GM21619 (cell line): ENCODE measurements around the gene TERB1.

Source experiments
- ATAC-seq: cut with Tn5 transposase; IDR thresholded peaks from one replicate; pipeline ENCODE4 v1.9.1; 2021; ENCODE audit not compliant: unreplicated experiment

The TERB1 gene

DNA sequence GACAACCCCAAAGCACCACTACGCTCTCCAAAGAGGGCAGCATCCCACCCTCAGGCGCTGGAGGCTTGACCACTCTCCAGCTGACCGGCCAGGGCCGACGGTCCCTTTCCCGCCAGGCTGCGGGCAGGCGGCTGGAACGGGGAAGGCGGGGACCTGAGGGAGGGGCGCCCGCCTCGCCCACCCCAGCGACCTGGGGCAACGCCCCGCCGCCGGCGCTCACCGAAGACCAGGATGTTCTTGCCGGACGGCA, 50.4 kb downstream of the TERB1 start:
- peak; percentile 2 for ATAC-seq

DNA sequence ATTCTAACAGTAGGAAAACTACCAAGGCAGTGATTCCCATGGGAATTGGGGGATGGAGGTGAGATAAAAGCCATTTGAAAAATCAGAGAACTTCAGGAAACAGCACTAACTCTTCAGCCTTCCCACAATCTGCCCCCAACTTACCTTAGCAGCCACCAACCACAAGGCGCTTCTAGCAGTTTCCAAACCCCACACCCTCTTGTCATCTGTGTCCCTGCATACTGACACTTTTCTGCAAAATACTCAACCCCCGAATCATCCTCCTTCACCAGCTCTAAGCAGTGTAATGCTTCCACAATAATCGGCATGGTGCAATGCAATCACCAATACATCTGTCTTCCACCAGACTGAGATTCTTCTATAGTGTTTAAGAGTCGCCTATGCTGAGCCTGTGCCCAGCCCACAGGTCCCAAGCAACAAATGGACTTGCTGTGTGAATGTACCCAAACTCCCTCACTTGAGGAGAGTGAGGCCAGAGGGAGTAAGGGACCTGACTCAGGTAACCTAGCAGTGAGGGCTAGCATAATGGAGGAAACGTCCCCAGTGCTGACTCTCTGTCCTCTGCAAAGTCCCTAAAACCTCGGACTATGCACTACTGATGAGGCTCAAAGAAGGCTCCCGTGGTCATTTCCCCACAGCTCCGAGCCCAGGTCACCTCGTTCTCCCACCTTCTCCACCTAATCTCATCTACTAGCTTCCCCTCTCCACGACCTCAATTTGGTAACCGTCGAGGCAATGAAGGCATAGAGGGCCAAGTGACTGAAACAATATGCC, 50.9 kb downstream of the TERB1 start:
- no peak for ATAC-seq

DNA sequence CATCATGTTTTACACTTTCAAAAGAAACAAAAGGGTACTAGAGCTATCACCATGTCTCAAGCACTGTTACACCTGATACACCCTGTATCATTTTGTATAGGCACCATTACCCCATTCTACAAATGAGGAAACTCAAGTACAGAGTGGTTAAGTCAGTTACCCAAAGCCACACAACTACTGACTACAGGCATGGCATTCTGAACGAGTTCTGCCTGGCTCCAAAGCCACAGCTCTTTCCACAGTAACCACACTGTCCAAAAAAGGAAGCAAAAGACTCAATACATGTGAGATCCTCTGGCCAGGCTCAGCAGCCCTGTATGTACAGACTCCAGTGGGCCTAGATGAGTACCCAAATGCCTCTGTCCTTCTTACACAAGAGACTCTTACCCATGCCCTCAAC, 54.7 kb downstream of the TERB1 start:
- ATAC-seq, result no peak

DNA sequence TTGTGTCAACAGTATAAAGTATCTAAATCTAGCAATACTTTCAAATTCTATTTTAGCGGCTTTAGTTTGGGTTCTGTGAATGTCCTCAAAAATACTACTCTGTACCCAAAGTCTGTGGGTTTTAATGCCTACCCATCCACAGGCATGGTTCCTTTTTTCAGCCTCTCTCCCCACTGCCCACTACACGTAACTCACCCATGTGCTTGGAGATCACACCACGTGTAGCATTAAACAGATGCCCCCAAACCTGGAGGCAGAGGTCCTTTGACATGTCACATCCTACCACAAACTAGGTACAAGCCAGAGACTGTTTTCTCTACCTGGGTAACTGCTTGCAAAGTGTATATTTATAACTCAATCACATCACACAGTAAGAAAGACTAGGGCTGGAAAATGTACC, 55.3 kb downstream of the TERB1 start:
- no peak for ATAC-seq

DNA sequence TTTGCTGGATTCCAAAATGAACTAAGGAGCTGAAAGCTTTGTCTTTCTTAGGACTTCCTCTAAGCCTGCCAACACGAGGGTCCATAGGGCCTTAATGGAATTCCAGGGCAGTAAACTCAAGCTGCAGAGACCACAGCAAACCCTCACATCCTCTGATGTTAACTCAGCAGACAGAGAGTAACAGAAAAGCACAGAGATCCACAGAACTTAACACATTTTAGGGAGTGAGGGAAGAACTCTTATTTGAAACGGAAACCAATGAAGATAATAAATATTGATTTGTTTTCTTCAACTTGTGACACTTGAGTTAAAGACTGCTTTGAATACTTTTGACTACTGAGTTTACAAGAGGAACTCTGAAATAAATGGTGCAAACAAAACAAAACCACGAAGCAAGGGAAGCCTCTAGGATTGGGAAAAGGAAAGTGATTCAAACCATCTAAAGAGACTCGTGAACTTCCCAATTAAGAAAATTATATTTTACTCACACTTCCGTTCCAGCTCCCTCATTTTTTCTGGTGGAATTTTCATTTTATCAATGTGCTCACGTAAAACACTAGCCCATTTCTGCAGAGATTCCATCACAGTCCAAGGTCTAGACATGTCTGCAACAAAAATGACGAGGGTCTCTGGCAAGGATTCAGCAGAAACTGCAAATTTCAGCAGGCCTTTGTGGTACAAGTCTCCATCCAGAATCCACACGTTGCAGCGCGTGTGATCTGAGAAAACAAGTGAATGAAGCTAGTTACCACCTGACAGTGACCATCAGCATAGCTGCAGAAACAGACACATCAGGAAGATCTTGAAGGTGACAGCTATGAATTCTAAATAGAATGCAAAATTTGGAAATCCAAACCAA, 59.2 kb downstream of the TERB1 start:
- ATAC-seq, result no peak

DNA sequence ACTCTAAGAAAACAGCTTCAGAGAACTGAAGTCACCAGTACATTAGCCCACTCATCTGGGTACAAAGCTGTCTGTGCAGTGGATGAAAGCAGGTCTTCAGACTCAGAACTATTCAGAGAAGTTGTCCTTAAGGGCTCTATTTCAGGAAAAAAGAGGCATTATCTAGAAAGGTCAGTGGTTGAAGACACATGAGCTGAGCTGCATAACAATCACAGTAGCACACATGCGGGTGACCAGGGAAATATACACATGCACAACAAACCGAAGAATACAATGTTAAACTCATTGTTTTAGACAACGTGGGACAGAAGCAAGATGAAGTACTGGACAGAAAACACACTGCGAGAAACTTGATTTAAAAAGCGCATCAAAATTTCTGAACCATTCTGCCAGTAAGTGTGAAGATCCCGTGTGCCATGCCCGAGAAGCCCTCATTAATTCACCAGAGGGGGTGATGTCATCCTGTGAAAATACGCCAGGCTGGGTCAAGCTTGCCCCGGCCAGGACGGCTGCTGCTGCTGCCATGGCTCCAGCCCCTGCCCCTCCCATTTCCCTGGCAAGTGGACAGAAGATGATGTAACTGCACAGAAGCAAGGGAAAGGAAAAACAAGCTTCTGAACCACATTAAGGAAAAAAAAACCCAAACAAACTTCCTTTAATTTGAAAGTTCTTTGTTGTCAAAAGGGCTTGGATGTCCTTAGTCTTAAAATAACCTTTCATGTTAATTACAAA, 60.0 kb downstream of the TERB1 start:
- no peak for ATAC-seq

DNA sequence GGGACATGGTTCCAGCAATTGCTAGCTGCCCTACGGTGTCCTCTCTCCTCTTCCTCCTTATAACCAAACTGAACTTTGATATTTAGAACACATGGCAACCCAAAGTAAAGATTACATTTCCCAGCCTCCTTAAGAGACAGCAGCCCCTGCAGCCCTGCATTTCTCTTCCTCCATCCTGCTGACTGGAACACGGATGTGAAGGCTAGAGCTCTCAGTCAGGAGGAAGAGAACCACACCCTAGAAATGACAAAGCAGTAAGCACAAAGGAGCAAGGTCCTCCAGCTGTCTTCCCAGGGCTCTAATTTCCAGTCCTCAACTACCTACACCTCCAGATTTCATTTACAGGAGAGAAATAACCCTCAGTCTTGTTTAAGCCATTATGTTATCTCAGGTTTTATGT, 60.9 kb downstream of the TERB1 start:
- ATAC-seq, result no peak

DNA sequence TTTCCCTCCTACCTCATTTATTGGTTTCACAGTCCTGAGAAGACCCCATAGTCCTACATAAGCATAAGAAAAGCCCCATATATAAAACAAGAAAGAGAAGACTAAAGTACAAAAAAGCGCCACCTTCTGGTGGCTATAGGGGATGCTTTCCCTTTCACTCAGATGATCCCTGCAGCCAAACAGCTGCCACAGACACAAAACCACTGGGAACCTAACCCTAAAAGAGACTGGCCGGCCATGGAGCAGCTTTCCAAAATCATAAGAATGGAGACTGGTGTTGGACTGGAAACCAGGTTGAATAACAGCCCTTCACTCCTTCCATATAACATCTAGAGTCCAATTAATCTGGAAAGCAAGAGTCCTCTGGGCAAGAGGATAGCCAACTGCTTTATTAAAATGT, 61.4 kb downstream of the TERB1 start:
- ATAC-seq, result no peak

DNA sequence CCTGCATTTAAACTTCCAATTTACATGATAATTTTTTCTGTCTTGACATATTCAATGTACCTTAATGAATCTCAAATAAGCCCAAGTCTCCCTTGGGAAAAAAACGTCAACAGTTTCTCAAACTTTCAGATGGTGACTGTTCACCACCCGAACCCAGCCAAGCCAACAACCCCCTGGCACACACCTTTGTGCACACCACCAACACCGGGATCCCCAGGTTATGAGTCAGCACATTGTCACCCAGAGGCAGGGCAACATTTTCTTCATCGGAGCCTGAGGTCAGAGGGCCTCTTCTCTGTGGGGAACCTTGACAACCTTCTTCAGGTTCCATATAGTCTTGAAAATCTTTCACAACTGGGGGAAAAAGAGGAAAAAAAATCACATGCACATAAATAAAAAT, 65.5 kb downstream of the TERB1 start:
- no peak for ATAC-seq

DNA sequence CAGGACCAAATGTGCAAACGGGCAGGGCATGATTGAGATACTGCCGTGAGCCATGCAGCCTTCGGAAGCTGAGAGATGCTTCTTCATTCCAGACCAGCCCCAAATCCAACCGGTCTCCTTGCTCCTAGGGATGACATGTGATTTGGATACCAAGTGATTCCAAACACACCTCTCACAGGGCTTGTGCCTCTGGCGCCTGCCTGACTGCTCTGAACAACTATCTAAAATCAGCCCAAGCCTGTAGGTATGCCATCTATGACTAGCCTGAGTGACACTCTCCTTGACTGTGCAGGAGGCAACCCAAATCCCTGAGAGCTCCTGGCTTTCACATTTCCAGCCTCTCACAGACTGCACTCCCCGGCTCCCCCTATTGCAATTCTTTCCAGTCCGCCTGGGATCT, 70.3 kb downstream of the TERB1 start:
- ATAC-seq, result no peak

DNA sequence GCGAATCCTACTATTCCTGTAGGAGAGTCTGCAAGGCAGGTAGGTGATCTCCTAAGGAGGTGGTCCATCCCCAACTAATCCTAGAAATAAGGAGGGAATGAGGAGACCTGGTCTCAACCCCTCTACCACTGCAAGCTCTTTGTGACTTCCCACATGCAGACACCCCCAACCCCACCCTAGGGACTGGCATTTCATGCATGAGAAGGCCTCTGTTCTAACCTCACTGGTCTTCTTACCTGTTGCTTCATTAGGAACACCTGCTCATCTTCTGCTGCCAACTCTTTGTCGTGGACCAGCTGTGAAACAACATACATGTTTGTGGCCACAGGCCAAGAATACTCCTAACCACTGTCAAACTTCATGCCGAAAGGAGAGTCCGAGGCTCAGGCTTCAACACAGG, 72.6 kb downstream of the TERB1 start:
- ATAC-seq, result no peak

DNA sequence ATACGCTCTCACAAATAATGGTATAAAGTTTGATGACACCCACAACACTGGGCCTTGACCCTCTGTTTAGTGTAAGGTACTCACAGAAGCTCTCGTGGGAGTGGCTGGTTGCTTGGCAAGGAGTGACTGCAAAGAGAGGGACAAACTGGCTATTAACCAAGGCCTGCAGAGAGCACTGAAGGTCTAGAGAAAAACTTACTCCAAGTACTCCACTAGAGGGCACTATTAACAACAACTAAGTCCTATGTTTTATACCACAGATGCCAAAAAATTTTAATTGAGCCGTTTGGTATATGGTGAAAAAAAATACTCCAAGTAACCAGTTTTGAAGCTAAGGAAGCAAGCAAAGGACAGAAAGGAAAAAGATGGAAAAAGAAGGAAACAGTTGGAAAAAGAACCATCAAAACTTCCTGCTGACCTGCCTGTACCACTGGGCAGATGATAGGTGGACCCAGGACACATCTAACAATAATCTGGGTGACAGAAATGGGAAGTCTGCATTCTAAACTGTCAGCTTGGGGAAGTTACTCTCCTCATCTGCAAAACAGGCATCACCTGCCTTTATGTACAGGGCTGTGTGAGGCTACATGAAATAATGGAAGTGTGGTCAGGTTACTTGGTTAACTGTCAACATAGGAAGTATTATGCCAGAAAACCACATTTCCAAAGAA, 73.1 kb downstream of the TERB1 start:
- ATAC-seq, result no peak

DNA sequence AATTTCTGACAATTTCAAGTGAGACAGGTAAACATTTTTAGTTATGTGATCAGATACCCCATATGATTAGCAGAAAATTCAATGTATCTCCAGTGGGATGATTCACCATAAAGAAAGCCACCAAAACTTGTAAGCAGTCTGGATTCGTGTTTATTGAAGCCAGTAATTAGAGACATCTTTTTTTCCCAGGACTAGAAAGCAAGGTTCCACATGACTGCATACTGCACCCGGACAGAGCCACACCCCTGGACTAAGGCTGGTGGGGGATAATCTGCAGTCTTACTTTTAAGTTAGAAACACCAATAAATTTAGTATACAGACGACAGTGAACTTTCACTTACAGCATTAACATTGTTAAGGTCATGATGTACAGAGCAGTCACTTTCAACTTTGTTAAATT, 80.6 kb downstream of the TERB1 start:
- no peak for ATAC-seq

DNA sequence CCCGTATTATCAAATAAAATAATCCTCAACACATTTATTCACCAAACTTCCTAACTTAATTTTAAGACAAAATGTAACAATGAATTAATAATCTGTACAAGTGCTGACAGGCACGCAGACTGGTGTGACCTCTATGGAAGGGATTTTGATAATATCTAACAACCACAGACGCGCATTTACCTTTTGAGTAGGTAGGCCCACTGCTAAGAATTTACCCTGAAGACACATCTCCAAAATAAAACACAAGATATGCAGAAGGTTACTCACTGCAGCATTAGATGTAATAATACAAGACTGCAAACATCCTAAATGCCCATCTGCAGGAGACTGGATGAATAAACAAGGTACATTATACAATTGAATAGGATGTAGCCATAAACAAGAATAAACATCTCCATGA, 82.1 kb downstream of the TERB1 start:
- ATAC-seq, result no peak

DNA sequence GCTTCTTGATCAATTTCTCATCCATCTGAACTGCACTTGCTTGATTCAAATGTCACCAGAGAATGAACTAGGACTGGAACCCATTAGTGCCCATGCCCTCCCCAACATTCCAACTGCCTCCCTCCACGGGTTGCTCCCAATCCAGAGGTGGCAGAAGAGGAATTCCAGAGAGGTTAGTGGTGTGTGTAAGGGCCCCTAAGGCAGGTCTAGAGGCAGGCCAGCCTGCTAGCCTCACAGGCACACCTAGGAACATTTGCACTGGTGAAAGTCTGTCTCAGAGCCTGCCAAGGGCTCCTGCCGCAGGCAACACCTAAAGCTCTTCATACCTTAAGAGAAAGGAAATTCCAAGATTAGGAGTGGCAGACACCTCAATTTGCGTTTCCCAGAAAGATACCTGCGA, 83.6 kb downstream of the TERB1 start:
- ATAC-seq, result no peak

DNA sequence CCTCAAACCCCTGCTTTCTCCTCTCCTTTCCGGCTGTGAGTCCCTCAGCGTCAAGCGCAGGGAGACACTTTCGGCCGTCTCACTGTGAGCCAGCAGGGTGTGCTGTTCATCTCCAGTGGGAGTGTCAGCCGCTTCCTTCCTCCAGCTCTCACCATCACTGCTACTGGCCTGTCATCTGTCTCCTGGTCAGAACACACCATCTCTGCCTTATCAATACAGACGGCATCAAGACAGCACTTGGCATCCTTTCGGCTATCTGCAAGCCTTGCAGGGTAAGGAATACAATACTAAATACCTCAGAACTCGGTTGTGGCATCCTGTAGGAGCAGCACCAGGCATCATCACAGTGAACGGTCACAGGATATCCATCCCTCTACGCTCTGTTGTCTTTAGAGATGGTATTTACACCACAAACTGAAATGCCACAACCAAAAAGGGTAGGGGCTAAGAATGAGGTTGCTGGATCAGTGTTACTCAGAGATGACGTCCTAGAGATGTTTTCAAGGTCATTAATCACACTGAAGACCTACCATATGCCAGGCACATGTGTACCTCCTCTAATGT, 84.2 kb downstream of the TERB1 start:
- no peak for ATAC-seq

DNA sequence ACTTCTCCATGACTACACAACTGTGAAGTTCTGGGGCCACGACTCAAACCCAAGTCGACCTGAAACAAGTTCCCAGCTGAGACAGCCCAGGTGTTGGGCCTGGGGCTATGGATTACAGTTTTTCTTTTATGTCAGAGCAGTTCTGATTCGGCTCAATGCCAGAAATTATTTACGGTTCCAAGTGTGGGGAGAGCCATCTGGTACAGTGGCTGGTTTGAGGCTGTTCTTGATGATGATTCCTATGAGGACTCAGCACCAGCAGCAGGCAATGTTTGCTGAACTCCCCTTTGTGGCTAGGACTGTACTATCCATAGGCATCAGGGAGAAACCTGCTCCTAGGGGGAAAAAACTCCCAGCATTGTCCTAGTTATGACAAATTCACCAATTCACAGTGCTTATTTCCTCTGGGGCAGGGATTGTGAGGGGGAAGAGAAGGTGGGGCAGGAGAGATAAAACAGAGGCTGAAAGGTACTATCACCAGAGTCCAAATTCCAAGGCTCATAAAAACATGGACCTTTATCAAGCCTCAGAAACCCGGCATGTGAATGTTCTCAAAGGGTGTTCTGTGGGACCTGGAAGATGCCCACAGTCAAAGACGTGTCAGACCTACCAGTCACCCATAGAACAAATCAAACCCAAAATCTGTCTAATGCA, 86.6 kb downstream of the TERB1 start:
- ATAC-seq, result no peak

DNA sequence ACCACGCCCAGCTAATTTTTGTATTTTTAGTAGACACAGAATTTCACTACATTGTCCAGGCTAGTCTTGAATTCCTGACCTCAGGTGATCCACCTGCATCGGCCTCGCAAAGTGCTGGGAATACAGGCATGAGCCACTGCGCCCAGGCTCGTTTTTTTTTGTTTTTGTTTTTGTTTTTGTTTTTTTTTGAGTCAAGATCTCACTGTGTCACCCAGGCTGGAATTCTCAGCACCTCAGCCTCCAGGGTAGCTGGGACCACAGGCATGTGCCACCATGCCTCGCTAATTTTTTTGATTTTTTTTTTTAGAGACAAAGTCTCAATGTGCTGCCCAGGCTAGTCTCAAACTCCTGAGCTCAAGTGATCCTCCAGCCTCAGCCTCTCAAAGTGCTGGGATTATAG, 87.3 kb downstream of the TERB1 start:
- ATAC-seq, result no peak

DNA sequence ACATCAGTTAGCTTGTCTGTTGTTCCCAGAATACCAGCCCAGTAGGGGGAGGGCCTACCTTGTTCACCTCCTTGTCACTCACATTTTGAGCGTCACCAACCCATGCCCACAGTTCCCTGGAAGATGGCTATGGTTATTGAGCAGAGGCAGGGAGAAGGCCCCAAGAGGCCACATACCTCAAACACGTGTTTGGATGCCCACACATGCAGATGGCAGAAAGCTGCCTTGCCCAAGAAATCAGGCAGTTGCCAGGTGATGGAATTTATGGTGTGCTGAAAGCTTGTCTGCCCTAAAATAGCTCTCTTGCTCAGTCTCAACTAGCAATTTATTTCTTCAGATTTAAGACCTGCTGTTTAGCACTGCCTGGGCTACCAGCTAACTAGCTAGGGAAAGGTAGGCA, 88.3 kb downstream of the TERB1 start:
- ATAC-seq, result no peak

DNA sequence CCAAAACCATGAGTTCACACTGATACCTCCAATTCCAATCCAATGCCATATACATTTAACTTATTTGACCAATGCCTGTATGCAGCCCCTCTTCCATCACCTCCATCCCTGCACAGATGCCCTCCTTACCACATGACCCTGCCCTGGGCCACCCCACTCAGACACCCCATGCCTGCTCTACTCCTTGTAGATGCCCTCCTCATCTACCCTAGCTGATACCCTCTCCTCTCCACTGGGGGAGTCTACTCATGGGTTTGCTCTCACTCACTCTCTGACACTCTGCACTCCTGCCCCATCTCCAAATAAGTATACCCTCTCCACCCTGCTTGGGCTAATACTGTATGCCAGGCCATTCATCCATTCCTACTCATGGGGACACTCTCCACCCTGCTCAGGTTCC, 88.9 kb downstream of the TERB1 start:
- ATAC-seq, result no peak

DNA sequence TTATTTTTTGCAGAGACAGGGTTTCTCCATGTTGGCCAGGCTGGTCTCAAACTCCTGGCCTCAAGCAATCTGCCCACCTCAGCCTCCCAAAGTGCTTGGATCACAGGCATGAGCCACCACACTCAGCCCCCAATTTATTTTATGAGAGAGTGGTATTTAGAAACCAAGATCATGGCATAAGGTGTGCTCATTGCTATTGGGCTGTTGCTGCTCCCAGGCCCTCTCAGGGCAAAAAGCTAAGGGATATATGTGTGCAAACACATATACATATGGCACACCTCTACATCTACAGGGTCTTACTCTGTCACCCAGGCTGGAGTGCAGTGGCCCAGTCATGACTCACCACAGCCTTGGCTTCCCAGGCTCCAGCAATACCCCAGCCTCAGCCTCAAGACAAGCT, 89.8 kb downstream of the TERB1 start:
- ATAC-seq, result no peak
